Activated CD4-positive, alpha-beta T cell treated with anti-CD3 and anti-CD28 coated beads, Interleukin-2, Interleukin-4, amounts not matched to agents 100 ng/mL and 50 ng/mL, durations not matched to agents 16 hours and 8 hours (primary cell): ENCODE data around the gene RNF121.

Experiments used
- DNase-seq: peaks from one replicate; pipeline ENCODE4 v3.0.0-alpha.2; 2020; ENCODE audit warnings: low spot score

RNF121 gene

DNA sequence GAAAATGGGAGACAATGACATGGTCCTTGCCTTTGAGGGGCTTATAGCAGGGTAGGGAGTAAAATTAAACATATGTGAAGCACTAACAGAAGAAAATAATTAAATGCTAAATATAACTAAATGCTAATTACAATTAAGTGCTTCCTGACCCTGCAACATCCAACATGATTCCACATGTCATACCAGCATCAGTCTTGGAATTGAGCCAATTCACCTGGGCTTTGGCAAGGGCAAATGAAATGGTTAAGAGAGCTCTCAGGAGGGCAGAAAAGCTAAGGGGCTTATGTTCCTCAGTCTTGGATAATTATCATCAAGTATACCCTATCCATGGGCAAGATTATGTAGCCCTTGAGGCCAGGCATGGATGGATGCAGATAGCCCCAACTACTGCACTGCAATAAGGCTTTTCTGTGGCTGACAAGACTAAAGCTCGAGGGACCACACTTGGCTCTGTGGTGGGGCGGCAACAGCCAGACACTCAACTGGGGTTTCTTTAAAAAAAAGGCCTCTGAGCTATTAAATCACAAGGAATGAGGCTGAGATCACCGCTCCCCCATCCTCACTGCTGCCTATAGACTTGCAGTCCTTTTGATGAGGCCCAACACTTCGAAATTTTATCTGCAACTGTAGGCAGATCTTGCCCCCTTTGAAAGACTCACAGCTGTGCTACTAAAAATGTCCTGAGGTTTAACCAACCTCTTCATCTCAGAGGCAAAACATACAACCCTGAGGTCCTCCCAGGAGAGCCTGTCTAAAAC, 108.9 kb downstream of the RNF121 start:
- no peak for DNase-seq

DNA sequence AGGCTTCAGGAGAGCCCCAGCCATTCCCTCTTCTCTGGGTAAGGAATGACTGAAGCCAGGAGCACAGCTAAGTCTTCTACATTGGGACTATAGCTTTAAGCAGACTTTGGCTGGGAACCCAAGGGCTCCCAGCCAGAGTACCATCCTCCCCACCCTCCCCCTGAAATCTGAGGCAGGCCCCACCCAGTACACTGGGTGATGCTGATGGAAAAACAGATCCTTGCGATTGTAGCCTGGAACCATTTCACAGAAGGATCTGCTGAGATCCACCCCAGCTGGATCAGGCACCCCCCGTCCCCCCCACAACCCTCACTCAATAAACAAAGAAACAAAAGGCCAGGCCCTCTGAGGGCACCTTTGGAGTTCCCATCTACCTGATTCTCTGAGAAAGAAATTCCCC, 109.6 kb downstream of the RNF121 start:
- no peak for DNase-seq

DNA sequence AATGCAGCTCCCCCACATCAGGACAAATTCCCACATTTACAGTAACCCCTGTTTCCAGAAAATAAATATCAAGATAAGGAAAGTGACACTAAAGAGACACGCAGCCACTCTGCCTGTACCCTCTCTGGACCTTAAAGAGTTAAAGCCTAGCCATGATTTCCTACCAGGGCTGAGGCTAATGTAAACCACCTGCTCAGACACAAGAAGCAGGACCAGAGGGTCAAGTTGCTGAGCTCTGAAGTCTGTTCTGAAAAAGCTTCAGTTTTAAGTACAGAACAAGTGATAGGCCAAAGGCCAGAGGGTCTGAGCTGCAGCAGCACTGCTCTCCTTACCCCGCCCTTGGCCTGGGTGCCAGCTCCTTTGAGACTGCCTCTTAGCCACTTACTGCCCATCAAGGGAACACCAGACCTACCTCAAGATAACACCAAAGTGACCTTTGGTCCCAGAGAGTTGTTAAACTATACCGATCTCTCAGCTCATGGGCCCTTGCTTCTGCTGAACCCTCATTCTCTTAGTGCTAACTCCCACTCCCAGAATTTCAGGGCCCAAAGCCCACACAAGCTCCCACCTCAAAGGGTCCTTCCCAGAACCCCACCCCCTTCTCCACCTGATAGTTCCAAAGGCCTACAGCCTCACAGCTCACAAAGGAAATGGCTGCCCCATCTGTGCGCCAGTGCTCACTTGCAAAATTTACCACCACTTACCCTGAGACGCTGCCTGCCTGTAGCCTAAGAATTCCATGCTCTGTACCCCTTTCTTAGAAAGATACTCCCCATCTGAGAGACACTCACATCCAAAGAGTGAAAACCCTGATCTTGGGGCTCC, 110.4 kb downstream of the RNF121 start:
- DNase-seq: no peak

DNA sequence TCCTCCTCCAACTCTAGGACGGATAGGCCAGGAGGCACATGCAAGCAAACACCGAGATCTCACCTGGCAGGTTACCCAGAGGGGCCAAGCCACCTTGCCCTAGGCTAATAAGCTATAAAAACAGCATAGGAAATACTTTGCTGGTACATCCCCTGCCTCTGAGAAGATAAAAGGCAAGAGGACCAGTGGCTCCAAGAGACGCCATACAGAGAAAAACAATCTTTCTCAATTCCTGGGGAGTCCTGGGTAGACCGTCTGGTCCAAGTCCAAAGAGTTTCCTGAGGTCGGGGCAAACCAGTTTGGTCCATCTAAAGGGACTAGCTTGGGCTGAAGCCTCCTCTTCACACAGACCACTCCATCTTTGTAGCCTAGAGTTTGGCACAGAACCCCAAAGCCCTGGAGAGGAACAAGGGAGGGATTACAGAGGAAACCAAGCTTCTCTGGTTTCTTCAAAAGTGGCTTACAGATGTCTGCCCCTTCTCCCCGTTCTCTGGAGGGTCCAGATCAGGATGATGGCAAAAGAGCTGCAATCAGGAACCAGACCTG, 111.1 kb downstream of the RNF121 start:
- no peak for DNase-seq

- peak; percentile 57 for DNase-seq
Observed at GRCh38 chr11:72040491-72041363, 111.9 kb downstream of the RNF121 start.

GRCh38 chr11:72041364-72042063, 112.7 kb downstream of the RNF121 start:
- peak; percentile 17 for DNase-seq

DNA sequence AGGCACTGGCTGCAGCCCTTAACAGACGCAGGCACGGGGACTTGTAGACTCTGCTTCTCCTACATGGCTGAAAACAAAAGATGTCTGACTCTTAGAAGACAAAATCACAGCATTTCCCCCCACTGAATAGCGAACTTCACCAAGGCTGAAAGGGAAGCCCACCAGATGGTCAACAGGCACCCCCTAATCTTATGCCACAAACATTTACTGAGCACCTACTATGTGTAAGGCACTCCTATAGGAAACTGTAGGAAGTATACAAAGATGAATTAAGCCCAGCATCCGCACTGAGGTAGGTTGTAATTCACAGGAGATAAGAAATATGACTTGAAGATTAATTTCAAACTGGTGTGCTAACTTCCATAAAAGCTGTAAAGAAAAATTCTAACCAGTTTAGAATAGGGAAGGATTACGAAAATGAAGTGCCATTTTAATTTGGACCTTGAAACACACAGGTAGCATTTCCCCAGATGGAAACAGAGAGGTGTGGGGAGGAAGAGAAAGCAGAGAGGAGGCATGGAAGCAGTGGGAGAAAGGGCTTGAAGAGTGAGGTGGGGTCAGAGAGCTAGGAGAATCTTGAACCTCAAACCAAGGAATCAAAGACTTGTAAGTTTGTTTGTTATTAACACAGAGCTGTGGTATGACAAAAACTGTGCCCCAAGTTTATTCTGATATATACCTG, 113.4 kb downstream of the RNF121 start:
- DNase-seq: no peak

DNA sequence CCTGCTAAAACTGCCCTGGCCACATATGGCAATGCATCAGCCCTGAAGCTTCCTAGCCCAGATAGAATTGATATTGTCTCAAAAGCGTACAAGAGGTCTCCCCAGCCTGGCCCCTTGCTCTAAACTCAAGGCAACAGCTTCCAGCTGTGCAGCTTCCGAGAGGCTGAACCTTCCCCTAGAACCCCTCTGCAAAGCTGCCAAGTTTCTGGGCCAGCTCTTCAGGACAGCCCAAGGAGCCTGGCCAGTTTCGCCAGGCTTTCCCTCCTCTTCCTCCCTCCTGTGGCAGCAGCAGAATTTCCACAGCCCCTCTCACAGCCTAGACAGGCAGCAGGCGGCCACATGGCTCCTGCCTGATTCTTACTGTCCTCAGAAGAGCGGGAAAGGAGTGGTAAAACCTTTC, 117.0 kb downstream of the RNF121 start:
- DNase-seq: no peak
